ENCODE data around the gene RNF225. TPM values are rescaled to one million over a fixed set of nuclear protein-coding genes. Genes with fewer than 3 reads are reported as not detected.

The RNF225 gene
- polyA plus RNA-seq, 1 of the 3 experiments (the other 2 are of a cell fraction): 0.13 TPM

DNA sequence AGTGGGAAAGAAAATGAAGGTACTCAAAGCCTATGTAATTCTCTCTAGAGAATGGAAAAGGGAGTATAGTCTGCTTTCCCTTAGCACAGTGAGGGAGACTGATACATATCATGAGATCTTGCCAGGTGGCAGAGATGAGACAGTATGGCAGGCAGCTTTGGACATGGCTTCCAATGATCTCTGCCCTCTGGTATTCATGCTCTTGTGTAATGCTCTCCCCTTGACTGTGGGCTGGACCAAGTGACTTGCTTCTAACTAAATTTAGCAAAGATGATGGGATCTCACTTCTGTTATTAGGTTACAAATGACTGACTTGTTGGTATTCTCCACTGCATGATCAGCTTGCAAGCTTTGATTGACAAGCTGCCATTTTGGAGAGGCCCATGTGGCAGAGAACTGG is 34.3 kb downstream of the RNF225 start:
- Histone ChIP-seq H3F3A (replicated peaks; ENCODE audit: insufficient read depth) (no peaks in the 10 kb centered on the region), H3K79me2 (ENCODE audit: insufficient read depth) (no peaks in the 10 kb centered on the region), H3K36me3 (replicated peaks in 1 of 2; ENCODE audit: control insufficient read depth in 1 of 2, insufficient read depth in 2 of 2, low read length in 1 of 2) (peaks cover 15 to 23% of the 10 kb centered on the region in 2 experiments), H3K27ac (ENCODE audit: low read depth in 2 of 2, low read length in 1 of 2) (no peak overlapping the region), H3K4me2 (no peak overlapping the region), H3K9me2 (no peaks in the 10 kb centered on the region), H4K20me1 (ENCODE audit: insufficient read depth) (no peaks in the 10 kb centered on the region), H3K4me3 (ENCODE audit: low read depth in 2 of 2, low read length in 1 of 2) (no peak overlapping the region), H3K4me1 (ENCODE audit: control insufficient read depth in 1 of 2, insufficient read depth in 2 of 2, low read depth in 1 of 2, low read length in 1 of 2) (no peaks in the 10 kb centered on the region), H2AFZ (ENCODE audit: low read depth) (no peak overlapping the region), H3K9me3 (peaks cover 17% of the 10 kb centered on the region), H3K9ac (no peak overlapping the region), H3K27me3 (ENCODE audit: insufficient read depth) (no peaks in the 10 kb centered on the region)
- ChIA-PET CTCF (no interaction called here), POLR2A (no interaction called here)
- DNase-seq: no peak
- TF ChIP-seq RAD21 (IDR thresholded peaks at IDR 0.05; ENCODE audit: low read length): no peak
- TF ChIP-seq, protein P1, sequence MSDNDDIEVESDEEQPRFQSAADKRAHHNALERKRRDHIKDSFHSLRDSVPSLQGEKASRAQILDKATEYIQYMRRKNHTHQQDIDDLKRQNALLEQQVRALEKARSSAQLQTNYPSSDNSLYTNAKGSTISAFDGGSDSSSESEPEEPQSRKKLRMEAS (IDR thresholded peaks at IDR 0.05; ENCODE audit: low read depth): no peak
- TF ChIP-seq, protein P2, sequence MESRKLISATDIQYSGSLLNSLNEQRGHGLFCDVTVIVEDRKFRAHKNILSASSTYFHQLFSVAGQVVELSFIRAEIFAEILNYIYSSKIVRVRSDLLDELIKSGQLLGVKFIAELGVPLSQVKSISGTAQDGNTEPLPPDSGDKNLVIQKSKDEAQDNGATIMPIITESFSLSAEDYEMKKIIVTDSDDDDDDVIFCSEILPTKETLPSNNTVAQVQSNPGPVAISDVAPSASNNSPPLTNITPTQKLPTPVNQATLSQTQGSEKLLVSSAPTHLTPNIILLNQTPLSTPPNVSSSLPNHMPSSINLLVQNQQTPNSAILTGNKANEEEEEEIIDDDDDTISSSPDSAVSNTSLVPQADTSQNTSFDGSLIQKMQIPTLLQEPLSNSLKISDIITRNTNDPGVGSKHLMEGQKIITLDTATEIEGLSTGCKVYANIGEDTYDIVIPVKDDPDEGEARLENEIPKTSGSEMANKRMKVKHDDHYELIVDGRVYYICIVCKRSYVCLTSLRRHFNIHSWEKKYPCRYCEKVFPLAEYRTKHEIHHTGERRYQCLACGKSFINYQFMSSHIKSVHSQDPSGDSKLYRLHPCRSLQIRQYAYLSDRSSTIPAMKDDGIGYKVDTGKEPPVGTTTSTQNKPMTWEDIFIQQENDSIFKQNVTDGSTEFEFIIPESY (IDR thresholded peaks at IDR 0.05; ENCODE audit: borderline replicate concordance, low read depth): no peak
- TF ChIP-seq RFX5 (IDR thresholded peaks at IDR 0.05; ENCODE audit: low read length): no peak
- no peak for TF ChIP-seq IRF3 (IDR thresholded peaks at IDR 0.05; ENCODE audit: low read depth, low read length)
- no peak for TF ChIP-seq NRF1 (IDR thresholded peaks at IDR 0.05; ENCODE audit: low read depth, low read length)
- TF ChIP-seq USF2 (IDR thresholded peaks at IDR 0.05; ENCODE audit: borderline replicate concordance, low read depth, low read length): no peak
- no peak for TF ChIP-seq SMC3 (IDR thresholded peaks at IDR 0.05; ENCODE audit: low read depth, low read length)
- TF ChIP-seq EP300 (IDR thresholded peaks at IDR 0.05; ENCODE audit: borderline replicate concordance in 1 of 2, low read depth in 1 of 2, low read length in 1 of 2): no peak
- TF ChIP-seq JUND (IDR thresholded peaks at IDR 0.05): no peak

DNA sequence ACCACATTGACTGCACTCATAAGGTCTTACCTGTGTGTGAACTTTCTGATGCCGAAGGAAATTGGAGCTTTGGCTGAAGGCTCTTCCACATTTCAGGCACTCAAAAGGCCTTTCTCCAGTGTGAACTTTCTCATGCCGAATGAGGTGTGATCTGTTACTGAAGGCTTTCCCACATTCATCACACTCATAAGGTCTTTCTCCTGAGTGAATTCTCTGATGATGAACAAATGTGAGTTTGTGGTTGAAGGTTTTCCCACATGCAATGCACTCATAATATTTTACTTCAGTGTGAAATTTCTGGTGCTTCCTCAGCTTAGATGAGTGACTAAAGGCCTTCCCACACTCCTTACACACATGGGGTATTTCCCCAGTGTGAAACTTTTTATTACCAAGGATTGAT is 38.8 kb downstream of the RNF225 start:
- Histone ChIP-seq H3F3A (replicated peaks; ENCODE audit: insufficient read depth) (no peaks in the 10 kb centered on the region), H3K27ac (ENCODE audit: low read depth in 2 of 2, low read length in 1 of 2) (no peak overlapping the region), H3K4me1 (ENCODE audit: control insufficient read depth in 1 of 2, insufficient read depth in 2 of 2, low read depth in 1 of 2, low read length in 1 of 2) (peaks cover 0 to 3% of the 10 kb centered on the region in 2 experiments; a peak in 1 of 4 replicates), H3K9me2 (no peaks in the 10 kb centered on the region), H3K9ac (no peak overlapping the region), H4K20me1 (ENCODE audit: insufficient read depth) (no peaks in the 10 kb centered on the region), H3K27me3 (ENCODE audit: insufficient read depth) (no peaks in the 10 kb centered on the region), H3K79me2 (ENCODE audit: insufficient read depth) (peaks cover 7% of the 10 kb centered on the region; the same call in 1 of the 2 replicates), H2AFZ (ENCODE audit: low read depth) (no peak overlapping the region), H3K9me3 (peaks cover 25% of the 10 kb centered on the region), H3K4me3 (ENCODE audit: low read depth in 2 of 2, low read length in 1 of 2) (peak overlapping the region in 1 of 2 experiments; percentile 19; a peak in 1 of 4 replicates), H3K36me3 (replicated peaks in 1 of 2; ENCODE audit: control insufficient read depth in 1 of 2, insufficient read depth in 2 of 2, low read length in 1 of 2) (peaks cover 36 to 54% of the 10 kb centered on the region in 2 experiments), H3K4me2 (no peak overlapping the region)
- ChIA-PET CTCF (no interaction called here), POLR2A (no interaction called here)
- DNase-seq: no peak
- 86% methylated on average over 2 of the region's 2 CpGs for WGBS (ENCODE audit: low lambda C conversion rate)
- TF ChIP-seq, protein P2 (IDR thresholded peaks at IDR 0.05; ENCODE audit: borderline replicate concordance, low read depth): no peak
- TF ChIP-seq GATA2 (CRISPR knock-in tag; IDR thresholded peaks at IDR 0.05) (no peak), SMC3 (IDR thresholded peaks at IDR 0.05; ENCODE audit: low read depth, low read length) (no peak)

Data from SK-N-SH (cell line).